ENCODE data around the gene ELOVL1. TPM values are rescaled to one million over a fixed set of nuclear protein-coding genes. Genes with fewer than 3 reads are reported as not detected.

Gene ELOVL1
- total and polyA plus RNA-seq, 2 of the 13 experiments (the other 11 are each of a cell fraction or from before 2014, with no cell fraction given): 55.2 to 77.4 TPM

DNA sequence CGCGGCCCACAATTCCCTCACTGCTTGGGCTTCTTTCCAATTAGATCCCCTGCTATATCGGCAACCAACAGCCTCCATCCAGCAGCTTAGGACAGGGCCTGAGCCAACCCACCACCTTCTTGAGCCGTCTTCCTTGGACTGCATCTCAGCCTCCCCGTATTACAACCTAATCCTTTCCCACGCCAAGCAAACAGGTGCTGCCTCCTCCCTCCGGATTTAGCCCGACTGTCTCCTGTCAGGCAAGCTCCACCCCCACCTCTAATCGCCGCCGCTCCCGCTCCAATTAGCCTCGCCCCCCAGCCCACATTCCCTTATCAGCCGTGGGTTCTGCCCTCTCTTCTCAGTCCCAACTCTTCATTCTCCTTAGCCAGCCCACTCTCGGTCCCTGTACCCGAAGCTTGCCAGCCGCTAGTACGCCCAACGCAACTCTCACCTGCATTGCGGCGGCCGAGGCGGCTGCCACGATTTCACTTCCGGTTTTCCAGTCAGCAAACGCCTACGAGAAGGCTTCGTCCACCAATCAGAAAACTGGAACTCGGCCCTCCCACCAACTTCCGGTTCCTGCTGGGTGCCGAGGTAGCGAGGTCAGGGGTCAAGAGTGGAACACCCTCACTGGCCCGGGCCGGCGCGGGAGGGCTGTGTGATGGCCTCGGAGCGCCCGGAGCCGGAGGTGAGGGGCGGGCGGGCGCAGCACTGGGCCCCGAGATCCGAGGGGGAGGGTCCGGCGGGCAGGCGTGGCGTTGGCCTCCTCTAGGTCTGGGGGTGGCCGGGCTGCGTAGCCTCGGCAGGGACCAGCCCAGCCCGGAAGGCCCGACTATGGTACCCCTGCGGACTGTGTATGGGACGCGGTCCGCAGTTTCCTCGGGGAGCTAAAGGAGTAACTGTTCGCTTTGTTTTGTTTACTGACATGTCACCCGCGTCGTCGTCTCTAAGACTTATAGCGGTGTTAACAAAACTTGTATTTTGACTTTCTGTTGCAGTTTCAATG is 21.8 kb upstream of the ELOVL1 start, which contains the start of the genes MED8 and SZT2 (continued):
- peak; percentile 80 for TF ChIP-seq SALL1 (CRISPR knock-in tag; IDR thresholded peaks at IDR 0.05)
- TF ChIP-seq KLF11 (CRISPR knock-in tag; IDR thresholded peaks at IDR 0.05): no peak; the same call in 1 of the 2 replicates
- no peak for TF ChIP-seq MTF1 (CRISPR knock-in tag; IDR thresholded peaks at IDR 0.05)
- no peak for TF ChIP-seq ZNF674 (CRISPR knock-in tag; IDR thresholded peaks at IDR 0.05; ENCODE audit: low read depth)
- TF ChIP-seq, protein P1, sequence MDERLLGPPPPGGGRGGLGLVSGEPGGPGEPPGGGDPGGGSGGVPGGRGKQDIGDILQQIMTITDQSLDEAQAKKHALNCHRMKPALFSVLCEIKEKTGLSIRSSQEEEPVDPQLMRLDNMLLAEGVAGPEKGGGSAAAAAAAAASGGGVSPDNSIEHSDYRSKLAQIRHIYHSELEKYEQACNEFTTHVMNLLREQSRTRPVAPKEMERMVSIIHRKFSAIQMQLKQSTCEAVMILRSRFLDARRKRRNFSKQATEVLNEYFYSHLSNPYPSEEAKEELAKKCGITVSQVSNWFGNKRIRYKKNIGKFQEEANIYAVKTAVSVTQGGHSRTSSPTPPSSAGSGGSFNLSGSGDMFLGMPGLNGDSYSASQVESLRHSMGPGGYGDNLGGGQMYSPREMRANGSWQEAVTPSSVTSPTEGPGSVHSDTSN (CRISPR knock-in tag; IDR thresholded peaks at IDR 0.05): peak; percentile 53; the same call in 1 of the 2 replicates
- TF ChIP-seq ZNF577 (CRISPR knock-in tag; IDR thresholded peaks at IDR 0.05; ENCODE audit: borderline replicate concordance, low read depth): no peak
- TF ChIP-seq, protein P2, sequence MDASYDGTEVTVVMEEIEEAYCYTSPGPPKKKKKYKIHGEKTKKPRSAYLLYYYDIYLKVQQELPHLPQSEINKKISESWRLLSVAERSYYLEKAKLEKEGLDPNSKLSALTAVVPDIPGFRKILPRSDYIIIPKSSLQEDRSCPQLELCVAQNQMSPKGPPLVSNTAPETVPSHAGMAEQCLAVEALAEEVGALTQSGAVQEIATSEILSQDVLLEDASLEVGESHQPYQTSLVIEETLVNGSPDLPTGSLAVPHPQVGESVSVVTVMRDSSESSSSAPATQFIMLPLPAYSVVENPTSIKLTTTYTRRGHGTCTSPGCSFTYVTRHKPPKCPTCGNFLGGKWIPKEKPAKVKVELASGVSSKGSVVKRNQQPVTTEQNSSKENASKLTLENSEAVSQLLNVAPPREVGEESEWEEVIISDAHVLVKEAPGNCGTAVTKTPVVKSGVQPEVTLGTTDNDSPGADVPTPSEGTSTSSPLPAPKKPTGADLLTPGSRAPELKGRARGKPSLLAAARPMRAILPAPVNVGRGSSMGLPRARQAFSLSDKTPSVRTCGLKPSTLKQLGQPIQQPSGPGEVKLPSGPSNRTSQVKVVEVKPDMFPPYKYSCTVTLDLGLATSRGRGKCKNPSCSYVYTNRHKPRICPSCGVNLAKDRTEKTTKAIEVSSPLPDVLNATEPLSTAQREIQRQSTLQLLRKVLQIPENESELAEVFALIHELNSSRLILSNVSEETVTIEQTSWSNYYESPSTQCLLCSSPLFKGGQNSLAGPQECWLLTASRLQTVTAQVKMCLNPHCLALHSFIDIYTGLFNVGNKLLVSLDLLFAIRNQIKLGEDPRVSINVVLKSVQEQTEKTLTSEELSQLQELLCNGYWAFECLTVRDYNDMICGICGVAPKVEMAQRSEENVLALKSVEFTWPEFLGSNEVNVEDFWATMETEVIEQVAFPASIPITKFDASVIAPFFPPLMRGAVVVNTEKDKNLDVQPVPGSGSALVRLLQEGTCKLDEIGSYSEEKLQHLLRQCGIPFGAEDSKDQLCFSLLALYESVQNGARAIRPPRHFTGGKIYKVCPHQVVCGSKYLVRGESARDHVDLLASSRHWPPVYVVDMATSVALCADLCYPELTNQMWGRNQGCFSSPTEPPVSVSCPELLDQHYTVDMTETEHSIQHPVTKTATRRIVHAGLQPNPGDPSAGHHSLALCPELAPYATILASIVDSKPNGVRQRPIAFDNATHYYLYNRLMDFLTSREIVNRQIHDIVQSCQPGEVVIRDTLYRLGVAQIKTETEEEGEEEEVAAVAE (CRISPR knock-in tag; IDR thresholded peaks at IDR 0.05; ENCODE audit: borderline replicate concordance): peak; percentile 62; the same call in 1 of the 2 replicates
- TF ChIP-seq, protein P3, sequence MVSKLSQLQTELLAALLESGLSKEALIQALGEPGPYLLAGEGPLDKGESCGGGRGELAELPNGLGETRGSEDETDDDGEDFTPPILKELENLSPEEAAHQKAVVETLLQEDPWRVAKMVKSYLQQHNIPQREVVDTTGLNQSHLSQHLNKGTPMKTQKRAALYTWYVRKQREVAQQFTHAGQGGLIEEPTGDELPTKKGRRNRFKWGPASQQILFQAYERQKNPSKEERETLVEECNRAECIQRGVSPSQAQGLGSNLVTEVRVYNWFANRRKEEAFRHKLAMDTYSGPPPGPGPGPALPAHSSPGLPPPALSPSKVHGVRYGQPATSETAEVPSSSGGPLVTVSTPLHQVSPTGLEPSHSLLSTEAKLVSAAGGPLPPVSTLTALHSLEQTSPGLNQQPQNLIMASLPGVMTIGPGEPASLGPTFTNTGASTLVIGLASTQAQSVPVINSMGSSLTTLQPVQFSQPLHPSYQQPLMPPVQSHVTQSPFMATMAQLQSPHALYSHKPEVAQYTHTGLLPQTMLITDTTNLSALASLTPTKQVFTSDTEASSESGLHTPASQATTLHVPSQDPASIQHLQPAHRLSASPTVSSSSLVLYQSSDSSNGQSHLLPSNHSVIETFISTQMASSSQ (IDR thresholded peaks at IDR 0.05; ENCODE audit: low read depth): no peak
- TF ChIP-seq, protein P3 (CRISPR knock-in tag; IDR thresholded peaks at IDR 0.05; ENCODE audit: borderline replicate concordance): peak; percentile 67; the same call in 1 of the 2 replicates
- no peak for TF ChIP-seq NFE2 (CRISPR knock-in tag; IDR thresholded peaks at IDR 0.05)
- peak; percentile 94 to 96 for TF ChIP-seq NR2F1 (CRISPR knock-in tag; IDR thresholded peaks at IDR 0.05)
- TF ChIP-seq, protein P4, sequence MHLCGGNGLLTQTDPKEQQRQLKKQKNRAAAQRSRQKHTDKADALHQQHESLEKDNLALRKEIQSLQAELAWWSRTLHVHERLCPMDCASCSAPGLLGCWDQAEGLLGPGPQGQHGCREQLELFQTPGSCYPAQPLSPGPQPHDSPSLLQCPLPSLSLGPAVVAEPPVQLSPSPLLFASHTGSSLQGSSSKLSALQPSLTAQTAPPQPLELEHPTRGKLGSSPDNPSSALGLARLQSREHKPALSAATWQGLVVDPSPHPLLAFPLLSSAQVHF (CRISPR knock-in tag; IDR thresholded peaks at IDR 0.05): 0 out of 2 replicates have a peak, but pooled peaks have one; percentile 60
- peak; percentile 48 for TF ChIP-seq ZBTB7B (CRISPR knock-in tag; IDR thresholded peaks at IDR 0.05)
- no peak for TF ChIP-seq ZIK1 (CRISPR knock-in tag; IDR thresholded peaks at IDR 0.05; ENCODE audit: borderline replicate concordance, low read depth)
- TF ChIP-seq ZNF33B (CRISPR knock-in tag; IDR thresholded peaks at IDR 0.05): no peak
